Measurements from ENCODE around the gene PHLDB2. TPM values are rescaled to one million over a fixed set of nuclear protein-coding genes. Genes with fewer than 3 reads are reported as not detected.
A peak's percentile ranks its signal among the peaks of the same experiment; 100 is the strongest.

The PHLDB2 gene
- polyA plus RNA-seq, 1 donor (not counting 4 experiments of a cell fraction or from before 2014, with no cell fraction given), result 150 TPM

DNA sequence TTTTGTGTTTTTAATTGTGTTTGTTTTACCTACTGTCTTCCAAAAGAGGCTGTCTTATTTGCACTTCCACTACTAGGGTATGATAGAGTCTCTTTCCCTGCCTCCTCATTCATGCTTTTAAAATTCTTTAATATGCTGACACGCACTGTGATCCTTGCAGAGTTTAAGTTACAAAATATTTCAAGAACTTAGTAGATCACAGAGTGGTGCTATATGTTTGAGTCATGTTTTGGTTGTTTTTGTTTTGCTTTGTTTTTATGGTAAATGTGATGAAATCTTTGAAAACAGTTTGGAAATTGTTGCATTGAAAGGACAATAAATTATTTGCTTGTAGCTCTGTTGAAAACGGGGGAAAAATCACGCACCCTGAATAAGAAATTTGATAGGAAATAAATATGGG is 113.8 kb downstream of the PHLDB2 start:
- dilution Hi-C loops (cut with MboI; ENCODE audit: extremely low pct_ligation_motif_present, low sequenced_read_pairs), result no loop called here
- H3K9me1 ChIP-seq (ENCODE audit: control insufficient read depth, extremely low read depth, insufficient read depth, low read length), result no peaks in the 10 kb centered on the region
- no peak overlapping the region for H3K27ac ChIP-seq (ENCODE audit: control insufficient read depth, insufficient read depth, low read length)
- H3K4me1 ChIP-seq (ENCODE audit: control insufficient read depth, extremely low read depth, insufficient read depth, low read length), result no peaks in the 10 kb centered on the region
- H3K36me3 ChIP-seq (ENCODE audit: control insufficient read depth in 2 of 2, extremely low read depth in 1 of 2, insufficient read depth in 2 of 2, low read length in 2 of 2), result peaks cover 16 to 36% of the 10 kb centered on the region in 2 experiments
- H3K4me3 ChIP-seq (ENCODE audit: control insufficient read depth in 2 of 3, extremely low read depth in 1 of 3, insufficient read depth in 2 of 3, low read depth in 1 of 3, low read length in 3 of 3), result no peak overlapping the region
- H3K9me3 ChIP-seq (ENCODE audit: control insufficient read depth, low read depth, low read length), result no peaks in the 10 kb centered on the region
- H3K4me2 ChIP-seq (ENCODE audit: control insufficient read depth, extremely low read depth, insufficient read depth, low read depth, low read length), result no peak overlapping the region
- no peak for TF ChIP-seq EZH2 (IDR thresholded peaks at IDR 0.05; ENCODE audit: low read length)
- TF ChIP-seq, protein P1, sequence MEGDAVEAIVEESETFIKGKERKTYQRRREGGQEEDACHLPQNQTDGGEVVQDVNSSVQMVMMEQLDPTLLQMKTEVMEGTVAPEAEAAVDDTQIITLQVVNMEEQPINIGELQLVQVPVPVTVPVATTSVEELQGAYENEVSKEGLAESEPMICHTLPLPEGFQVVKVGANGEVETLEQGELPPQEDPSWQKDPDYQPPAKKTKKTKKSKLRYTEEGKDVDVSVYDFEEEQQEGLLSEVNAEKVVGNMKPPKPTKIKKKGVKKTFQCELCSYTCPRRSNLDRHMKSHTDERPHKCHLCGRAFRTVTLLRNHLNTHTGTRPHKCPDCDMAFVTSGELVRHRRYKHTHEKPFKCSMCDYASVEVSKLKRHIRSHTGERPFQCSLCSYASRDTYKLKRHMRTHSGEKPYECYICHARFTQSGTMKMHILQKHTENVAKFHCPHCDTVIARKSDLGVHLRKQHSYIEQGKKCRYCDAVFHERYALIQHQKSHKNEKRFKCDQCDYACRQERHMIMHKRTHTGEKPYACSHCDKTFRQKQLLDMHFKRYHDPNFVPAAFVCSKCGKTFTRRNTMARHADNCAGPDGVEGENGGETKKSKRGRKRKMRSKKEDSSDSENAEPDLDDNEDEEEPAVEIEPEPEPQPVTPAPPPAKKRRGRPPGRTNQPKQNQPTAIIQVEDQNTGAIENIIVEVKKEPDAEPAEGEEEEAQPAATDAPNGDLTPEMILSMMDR (optimal IDR thresholded peaks at IDR 0.05 in 1 of 3, IDR thresholded peaks at IDR 0.05 in 1 of 3, conservative IDR thresholded peaks at IDR 0.05 in 1 of 3; ENCODE audit: extremely low read depth in 1 of 3, insufficient read depth in 2 of 3, low read length in 3 of 3), result no peak
- H4K20me1 ChIP-seq (ENCODE audit: control insufficient read depth, extremely low read depth, insufficient read depth, low read length), result no peaks in the 10 kb centered on the region
- no peak for DNase-seq (ENCODE audit: low read depth, low spot score)
- no peak overlapping the region for H2AFZ ChIP-seq (ENCODE audit: control insufficient read depth, low read length)
- H3K27me3 ChIP-seq (ENCODE audit: control insufficient read depth, extremely low read depth, insufficient read depth, low read length), result no peaks in the 10 kb centered on the region
- no peak overlapping the region for H3K9ac ChIP-seq (ENCODE audit: control insufficient read depth, extremely low read depth, insufficient read depth, low read length)
- no peaks in the 10 kb centered on the region for H3K79me2 ChIP-seq (ENCODE audit: control insufficient read depth, insufficient read depth, low read length)
- peak; percentile 23 for FAIRE-seq

GRCh38 chr3:111975131-111975530 is 116.1 kb downstream of the PHLDB2 start:
- FAIRE-seq (no peak), DNase-seq (ENCODE audit: low read depth, low spot score) (no peak)
- no peak for TF ChIP-seq EZH2 (IDR thresholded peaks at IDR 0.05; ENCODE audit: low read length)
- TF ChIP-seq, protein P1 (optimal IDR thresholded peaks at IDR 0.05 in 1 of 3, IDR thresholded peaks at IDR 0.05 in 1 of 3, conservative IDR thresholded peaks at IDR 0.05 in 1 of 3; ENCODE audit: extremely low read depth in 1 of 3, insufficient read depth in 2 of 3, low read length in 3 of 3), result no peak
- no peaks in the 10 kb centered on the region for H3K27me3 ChIP-seq (ENCODE audit: control insufficient read depth, extremely low read depth, insufficient read depth, low read length)
- dilution Hi-C loops (cut with MboI; ENCODE audit: extremely low pct_ligation_motif_present, low sequenced_read_pairs), result no loop called here
- no peak overlapping the region for H3K27ac ChIP-seq (ENCODE audit: control insufficient read depth, insufficient read depth, low read length)
- no peak overlapping the region for H3K9ac ChIP-seq (ENCODE audit: control insufficient read depth, extremely low read depth, insufficient read depth, low read length)
- H3K4me3 ChIP-seq (ENCODE audit: control insufficient read depth in 2 of 3, extremely low read depth in 1 of 3, insufficient read depth in 2 of 3, low read depth in 1 of 3, low read length in 3 of 3), result no peak overlapping the region
- no peaks in the 10 kb centered on the region for H4K20me1 ChIP-seq (ENCODE audit: control insufficient read depth, extremely low read depth, insufficient read depth, low read length)
- no peak overlapping the region for H3K4me2 ChIP-seq (ENCODE audit: control insufficient read depth, extremely low read depth, insufficient read depth, low read depth, low read length)
- no peaks in the 10 kb centered on the region for H3K9me3 ChIP-seq (ENCODE audit: control insufficient read depth, low read depth, low read length)
- peaks cover under 1% of the 10 kb centered on the region for H3K4me1 ChIP-seq (ENCODE audit: control insufficient read depth, extremely low read depth, insufficient read depth, low read length)
- no peaks in the 10 kb centered on the region for H3K9me1 ChIP-seq (ENCODE audit: control insufficient read depth, extremely low read depth, insufficient read depth, low read length)
- peaks cover 10 to 21% of the 10 kb centered on the region in 2 experiments for H3K36me3 ChIP-seq (ENCODE audit: control insufficient read depth in 2 of 2, extremely low read depth in 1 of 2, insufficient read depth in 2 of 2, low read length in 2 of 2)
- H2AFZ ChIP-seq (ENCODE audit: control insufficient read depth, low read length), result no peak overlapping the region
- peaks cover 5% of the 10 kb centered on the region for H3K79me2 ChIP-seq (ENCODE audit: control insufficient read depth, insufficient read depth, low read length)

Measured in keratinocyte (primary cell).